NCI-H524 (cell line): ENCODE measurements around the gene CCDC122.
"Not testable (repeated sequence)": the region's sequence is repeated elsewhere in the genome, so short reads cannot be mapped to it uniquely, and the experiment has no call there.

ENCODE experiments used
- DNase-seq, 2 experiments: peaks; one replicate each; lab custom pipeline; 2025; lab: John Stamatoyannopoulos, UW

CCDC122 gene

DNA sequence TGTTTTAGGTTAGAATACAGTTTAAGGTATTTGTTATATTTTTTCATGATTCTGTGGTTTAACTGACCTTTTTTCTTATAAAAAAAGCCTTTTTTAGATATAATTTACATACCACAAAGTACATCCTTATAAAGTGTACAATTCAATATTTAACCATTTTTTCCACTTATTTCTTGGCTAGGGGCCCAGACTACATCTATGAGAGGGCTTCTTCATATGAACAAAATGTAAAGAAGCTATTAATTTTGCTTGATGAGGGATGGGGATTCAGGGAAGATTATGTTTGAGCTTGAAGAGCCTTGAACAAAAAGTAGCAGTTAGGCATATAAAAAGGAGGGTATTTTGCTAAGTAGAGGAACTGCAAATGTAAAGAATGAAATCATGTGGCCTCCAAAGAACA, 2.2 kb downstream of the CCDC122 start:
- DNase-seq, result no peak

DNA sequence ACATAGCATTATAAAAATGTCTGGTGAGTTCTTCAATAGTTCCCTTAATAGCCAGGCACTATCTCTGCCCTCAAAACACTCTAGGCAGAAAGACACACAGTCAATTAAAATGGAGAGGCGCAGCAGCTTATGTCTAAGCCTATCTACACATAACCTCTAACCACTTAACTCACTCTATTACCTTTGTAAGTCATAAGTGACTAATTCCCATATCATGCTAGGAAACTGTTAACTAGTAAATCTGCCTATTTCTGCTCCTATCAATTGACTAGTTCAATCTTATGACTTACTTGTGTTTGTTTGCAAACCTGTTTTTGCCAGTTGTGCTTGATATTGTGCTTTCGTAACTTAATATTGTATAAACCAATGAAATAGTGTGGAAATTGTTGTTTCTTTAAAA, 3.2 kb downstream of the CCDC122 start:
- no peak for DNase-seq

DNA sequence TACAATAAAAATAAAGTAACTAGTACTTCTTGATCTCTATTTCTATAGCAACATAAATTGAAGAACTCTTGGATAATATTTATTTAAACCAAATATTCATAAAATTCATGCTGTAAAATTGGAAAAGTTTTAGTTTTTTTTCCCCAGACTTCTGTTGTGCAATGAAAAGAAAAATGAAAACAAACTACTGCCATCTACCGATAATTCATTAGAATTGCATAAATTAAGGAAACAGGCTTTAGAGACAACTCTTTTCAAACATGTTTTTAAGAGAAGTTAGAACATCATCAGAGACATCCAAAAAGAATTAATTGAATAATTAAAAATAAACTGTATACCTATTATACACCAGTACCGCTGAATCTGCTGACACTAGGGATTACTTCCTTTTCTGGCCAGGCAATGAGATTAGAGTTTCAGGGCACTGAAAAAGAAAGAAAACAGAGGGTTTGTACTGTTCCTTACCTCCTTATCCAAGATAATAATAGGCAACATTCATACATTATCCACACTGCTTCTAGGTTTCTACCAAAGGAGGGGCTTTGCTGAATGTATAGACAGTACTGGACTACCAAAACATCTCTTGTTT, 4.9 kb downstream of the CCDC122 start:
- DNase-seq, result peak in 1 of 2 experiments; percentile 40

DNA sequence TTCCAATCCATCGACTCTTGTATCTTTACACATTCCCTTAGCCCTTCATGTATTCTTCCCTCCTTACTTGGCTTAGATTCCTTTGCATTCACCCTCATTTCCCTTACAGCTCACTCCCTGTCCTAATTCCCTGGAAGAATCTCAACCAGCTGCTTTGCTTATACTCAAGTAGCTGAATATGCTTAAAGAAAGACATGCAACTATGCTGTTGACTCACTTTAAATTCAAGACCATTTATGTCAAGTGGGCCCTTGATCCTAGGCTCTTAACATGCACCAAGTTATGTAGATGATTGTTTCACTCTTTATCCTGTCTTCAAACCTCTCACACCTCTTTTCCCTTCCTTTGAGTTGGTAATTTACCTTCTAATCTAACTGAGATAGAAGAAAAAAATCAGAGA, 7.4 kb downstream of the CCDC122 start:
- DNase-seq, result peak; percentile 76 to 86

DNA sequence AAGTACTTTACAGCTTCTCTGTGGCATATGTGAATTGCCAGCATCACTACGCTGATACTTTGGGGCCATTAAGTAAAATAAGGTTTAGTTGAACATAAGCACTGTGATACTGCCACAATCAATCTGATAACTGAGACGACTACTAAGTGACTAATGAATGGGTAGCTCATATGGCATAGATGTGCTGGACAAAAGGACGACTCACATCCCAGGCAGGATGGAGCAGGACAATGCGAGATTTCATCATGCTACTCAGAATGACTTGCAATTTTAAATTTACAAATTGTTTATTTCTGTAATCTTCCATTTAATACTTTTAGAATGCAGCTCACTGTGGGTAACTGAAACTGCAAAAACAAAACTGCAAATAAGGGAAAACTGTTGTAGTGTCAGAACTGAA, 13.6 kb downstream of the CCDC122 start:
- no peak for DNase-seq

DNA sequence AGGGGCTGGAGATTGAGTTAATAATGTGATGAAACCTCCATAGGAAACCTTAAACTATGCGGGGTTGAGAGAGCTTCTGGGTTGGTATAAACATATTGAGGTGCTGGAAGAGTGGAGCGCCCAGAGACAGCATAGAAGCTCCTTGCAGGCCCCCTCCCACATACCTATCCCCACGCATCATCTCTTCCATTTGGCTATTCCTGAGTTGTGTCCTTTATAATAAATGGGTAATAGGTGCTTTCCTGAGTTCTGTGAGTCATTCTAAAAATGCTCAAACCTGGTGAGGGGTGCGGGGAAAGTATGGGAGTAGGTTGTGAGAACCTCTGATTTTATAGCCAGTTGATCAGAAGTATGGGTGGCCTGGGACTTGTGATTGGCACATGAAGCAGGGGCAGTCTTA, 14.6 kb downstream of the CCDC122 start:
- no peak for DNase-seq

DNA sequence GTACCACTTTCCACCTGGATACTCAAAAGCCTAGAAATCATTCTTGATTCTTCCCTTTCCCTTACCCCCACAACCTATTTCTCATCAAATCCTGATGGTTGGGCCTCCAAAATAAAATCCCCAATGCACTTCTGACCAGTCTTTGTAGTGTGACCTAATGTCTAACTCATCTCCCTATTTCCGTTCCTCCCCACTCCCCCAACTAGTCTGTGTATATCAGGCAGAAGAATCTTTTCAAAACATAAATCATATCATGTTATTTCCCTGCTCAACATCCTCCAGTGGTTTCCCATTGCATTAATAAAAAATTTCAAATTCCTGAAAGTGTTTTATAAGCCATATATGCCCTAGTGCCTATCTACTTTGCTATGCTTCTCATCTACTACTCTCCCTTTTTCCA, 17.7 kb downstream of the CCDC122 start:
- no peak for DNase-seq

DNA sequence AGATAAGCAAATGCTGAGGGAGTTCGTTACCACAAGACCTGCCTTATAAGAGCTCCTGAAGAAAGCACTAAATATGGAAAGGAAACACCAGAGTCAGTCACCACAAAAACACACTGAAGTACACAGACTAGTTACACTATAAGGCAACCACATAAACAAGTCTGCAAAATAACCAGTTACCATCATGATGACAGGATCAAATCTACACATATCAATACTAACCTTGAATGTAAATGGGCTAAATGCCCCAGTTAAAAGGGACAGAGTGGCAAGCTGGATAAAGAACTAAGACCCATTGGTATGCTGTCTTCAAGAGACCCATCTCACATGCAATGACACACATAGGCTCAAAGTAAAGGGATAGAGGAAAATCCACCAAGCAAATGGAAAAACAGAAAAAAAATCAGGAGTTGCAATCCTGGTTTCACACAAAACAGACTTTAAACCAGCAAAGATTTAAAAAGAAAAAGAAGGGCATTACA, 26.6 kb downstream of the CCDC122 start:
- no peak for DNase-seq

DNA sequence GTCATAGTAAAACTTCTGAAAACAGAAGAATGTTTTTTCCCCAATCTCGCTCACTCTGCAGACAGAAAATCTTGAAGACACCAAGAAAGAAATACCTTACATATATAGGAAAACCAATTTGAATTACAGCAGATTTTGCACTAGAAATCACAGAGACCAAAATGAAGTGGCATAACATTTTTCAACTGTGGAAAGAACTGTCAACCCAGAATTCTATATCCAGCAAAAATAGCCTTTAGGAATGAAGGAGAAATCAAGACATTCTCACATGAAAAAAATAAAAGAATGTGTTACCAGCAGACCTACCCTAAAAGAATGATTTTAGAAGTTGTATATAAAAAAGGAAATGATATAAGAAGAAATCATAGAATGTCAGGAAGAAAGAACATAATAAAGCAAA, 28.7 kb downstream of the CCDC122 start:
- DNase-seq, result no peak

DNA sequence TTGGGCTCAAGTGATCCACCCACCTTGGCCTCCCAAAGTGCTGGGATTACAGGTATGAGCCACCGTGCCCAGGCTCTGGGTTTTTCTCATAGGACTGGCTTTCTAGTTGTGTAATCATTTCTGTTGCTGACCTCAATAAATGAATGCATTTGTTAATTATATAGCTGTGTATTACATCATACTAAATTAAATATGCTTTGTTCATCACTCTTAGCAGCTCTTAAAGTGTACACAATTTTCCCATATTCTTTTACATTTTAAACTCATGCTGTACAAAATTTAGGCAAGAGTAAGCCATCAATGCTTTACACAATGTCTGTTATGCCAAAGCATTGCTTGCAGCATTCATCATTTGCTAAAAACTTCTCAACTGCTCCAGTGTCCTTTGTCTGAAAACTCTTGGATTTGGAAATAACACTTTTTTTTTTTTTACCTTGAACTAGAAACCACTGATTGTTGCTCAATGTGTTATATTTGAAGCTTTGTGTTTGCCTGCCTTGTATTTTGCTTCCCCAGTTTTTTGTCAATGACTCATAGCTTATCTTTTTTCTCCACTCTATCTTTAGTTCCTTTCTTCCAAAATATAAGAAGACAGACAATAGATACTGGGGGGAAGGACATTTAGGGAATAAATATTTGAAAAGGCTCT, 31.4 kb downstream of the CCDC122 start:
- no peak for DNase-seq

DNA sequence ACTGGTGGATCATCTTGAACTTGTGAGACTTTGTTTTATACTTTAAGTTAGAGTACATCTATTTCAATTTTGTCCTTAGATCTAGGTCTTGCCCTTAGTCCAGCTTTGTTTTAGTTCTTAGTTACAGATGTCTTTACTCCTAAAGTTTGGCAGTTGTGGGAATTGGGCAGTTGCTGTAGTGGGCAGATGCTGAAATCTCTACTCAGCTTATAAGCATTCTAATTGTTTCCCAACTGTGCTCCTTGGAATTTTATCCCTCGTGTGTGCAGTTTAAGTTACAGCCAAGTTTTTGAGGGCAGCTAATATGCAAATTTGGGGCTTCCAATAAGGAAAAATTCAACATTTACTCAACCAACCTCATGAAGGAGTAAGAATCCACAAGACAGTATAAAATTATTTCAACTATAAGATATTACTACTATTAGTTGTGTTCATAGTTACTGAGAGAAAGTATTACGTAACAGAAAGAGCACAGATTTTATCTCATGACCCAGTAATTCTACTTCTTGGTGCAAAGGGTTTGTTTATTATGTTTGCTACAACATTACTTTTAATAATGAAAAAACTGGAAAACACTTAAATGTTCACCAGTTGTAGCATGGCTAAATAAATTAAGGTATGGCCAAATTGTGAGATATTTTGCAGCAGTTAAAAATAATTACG, 32.9 kb downstream of the CCDC122 start:
- DNase-seq, result no peak

DNA sequence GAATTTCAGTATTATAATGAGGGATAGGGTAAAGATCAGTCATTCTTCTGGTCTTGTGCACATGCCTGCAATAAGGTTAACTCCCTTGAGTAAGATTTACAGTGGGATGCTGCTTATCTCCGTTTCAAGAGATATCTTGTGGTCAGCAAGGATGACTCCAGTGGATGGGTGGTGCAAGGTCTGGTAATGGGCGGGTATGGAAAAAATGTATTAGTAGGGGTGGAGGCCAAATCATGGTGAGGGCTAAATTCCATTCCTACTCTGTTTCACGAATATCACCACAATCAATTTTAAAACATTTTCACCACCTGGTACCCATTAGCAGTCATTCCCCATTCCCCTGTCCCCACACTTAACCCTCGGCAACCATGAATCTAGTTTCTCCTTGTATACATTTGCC, 40.6 kb downstream of the CCDC122 start:
- DNase-seq, result no peak

DNA sequence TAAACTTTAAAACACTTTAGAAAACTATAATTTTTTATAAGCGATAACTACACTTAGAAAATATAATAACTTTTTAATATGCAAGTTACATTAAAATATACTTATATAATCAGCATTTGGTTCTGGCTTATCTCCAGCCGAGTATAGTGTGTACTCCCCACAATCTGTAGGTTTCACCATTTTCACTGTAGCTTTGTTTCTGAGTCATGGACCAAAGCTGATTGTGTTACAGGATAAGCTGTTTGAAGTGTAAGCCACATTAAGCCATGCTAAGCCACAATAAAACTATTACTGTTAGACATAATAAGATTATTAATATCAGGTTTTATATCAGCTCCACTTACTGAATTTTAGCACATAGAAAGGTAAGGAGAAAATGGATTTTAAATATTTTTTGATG, 43.8 kb downstream of the CCDC122 start:
- peak; percentile 73 to 90 for DNase-seq

DNA sequence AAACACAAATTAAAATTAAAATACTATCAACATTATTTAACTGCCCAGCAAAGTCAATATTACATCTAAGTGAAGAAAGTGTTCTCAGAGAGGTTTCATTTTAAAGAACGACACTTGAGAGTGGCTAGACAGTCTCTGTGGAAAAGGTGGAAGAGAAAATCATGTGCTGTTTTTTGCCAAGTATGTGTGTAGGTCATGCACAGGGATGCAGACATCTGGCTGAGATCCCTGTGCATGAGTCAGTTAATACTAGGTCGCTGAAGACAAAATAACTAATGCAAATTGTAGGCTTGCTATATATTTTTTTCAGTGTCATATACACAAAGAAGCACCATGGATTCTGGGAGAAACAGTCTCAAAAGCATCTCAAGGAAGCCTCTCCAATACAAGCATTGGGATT, 48.5 kb downstream of the CCDC122 start:
- no peak for DNase-seq

DNA sequence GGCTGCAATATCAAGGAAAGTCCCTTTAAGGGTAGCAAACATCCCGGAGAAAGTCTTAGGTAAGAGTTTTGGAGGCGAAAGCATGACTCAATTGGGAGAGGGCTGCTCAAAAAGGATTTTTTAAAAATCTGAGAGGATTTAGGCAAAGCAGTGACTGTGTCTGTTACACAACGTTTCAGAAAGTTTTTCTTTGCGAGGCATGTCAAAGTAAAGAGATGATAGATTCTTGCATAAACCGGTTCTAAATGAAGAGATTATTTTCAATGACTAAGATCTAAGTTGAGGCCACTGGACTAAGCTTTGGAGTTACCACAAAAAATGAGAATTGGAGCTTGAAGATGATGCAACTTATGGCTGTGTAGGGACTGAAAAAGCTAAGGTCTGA, 49.1 kb downstream of the CCDC122 start:
- DNase-seq, result no peak

DNA sequence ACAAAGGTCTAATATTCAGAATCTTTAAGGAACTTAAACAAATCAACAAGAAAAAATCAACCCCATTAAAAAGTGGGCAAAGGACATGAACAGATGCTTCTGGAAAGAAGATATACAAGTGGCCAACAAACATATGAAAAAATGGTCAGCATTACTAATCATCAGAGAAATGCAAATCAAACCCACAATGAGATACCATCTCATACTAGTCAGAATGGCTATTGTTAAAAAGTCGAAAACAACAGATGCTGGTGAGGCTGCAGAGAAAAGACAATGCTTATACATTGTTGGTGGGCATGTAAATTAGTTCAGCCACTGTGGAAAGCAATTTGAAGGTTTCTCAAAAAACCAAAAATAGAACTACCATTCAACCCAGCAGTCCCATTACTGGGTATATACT, 54.9 kb downstream of the CCDC122 start:
- not testable (repeated sequence) for DNase-seq

DNA sequence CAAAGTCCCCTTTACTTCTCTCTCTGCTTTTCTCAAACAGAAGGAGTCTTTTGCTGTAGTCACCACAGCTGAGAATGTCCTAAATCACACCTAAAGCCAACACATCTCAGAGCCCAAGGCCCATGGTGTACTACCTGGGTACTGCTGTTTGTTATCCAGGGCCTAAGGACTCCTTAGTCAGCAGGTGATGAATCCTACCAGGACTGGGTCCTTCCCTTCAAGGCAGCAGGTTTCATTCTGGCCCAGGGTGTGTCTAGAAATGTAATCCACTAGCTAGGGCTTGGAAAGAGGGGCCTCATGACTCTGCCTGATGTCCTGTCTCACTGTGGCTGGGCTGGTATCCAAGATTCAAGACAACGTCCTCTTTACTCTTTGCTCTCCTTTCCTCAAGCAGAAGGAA, 56.6 kb downstream of the CCDC122 start:
- DNase-seq, result no peak

DNA sequence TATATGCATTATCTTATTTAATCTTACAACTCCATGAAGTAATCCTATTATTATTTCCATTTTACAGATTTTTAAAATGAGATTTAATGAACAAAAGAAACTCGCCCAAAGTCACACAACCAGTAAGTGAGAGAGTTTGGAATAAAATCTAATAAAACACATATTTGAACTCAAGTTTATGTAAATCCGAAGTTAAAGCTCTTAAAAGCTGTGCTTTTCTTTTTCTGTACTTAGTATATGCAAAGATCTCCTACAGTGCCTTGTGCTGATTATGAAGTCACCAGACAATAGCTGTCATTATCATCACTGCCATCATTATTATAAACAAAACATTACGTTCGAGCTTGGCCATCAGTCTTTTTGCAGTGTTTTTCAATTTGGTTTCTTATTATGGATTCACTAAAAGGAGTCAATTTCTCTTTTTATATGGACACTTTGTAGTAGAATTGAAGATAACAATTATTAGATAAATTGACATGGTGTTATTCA, 63.1 kb downstream of the CCDC122 start:
- DNase-seq, result no peak

DNA sequence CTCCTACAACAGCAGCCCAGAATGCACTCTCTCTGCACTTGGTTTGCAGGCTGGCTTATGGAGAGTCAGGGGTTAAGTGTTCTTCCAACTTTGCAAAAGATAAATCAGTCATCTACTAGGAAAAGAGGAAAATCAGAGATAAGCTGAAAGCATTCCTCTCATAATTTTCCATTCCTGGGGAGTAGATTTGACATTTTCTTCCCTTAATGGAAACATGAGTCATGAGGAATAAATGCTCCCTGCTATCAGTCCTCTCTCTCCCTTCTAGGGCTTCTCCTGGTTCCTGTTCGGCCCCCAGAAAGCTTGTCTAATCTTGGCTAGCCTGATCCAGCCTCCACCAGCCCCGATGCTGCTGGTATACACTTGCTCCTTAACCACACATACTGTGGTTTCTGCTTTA, 64.3 kb downstream of the CCDC122 start:
- DNase-seq, result no peak

DNA sequence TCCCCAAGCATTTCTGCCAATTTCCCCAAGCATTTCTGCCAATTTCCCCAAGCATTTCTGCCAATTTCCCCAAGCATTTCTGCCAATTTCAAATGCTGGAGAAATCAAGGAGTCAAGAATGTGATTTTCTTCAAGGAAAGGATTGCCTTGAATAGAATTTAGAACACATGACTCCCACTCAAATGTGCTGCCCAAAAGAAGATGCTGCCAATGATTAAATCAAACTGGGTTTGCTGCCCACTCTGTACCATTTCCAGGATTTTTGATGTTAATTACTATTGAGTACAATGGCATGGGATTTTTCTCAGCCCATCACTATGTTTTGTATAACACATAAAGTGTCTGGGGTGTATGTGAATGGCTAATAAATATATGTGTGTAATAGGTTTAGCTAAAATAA, 70.9 kb downstream of the CCDC122 start:
- DNase-seq, result no peak

DNA sequence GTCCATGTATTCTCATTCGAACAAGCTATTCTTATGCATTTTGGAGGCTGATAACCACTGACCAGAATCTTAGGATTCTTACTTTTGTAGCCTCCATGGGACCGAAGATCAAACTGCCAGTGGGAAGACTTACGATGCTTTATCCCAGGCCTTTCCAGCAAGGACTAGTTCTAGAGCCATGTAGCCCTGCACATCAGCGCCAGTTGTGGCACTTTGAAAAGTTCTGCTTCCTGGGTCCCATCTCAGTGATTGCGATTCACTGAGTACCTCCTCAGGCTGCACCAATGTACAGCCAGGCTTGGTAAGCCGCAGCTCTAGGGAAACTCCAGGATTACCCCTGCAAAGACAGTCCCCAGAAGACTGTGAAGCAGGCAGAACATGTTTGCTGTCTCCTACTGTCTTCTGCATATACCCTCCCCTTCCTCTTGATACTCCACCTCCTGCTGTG, 73.8 kb downstream of the CCDC122 start:
- DNase-seq, result no peak

DNA sequence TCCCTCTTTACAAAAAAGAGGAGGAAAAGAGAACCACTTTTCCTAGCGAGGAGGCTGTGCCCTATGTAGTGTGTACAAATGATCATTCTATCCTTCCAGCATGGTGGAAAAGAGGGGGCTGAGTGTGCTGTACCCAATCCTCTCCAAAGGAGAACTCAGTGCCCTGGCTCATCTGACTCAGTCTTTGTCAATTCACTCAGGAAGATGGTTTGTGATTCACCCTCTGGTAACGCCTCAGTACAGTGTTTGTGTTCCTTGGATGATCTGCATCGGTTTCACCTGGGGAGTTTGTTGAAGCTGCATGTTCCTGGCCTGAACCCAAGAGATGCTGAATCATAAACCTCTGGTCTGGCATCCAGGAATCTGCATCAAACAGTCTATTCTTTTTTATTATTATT, 74.5 kb downstream of the CCDC122 start:
- DNase-seq, result no peak

DNA sequence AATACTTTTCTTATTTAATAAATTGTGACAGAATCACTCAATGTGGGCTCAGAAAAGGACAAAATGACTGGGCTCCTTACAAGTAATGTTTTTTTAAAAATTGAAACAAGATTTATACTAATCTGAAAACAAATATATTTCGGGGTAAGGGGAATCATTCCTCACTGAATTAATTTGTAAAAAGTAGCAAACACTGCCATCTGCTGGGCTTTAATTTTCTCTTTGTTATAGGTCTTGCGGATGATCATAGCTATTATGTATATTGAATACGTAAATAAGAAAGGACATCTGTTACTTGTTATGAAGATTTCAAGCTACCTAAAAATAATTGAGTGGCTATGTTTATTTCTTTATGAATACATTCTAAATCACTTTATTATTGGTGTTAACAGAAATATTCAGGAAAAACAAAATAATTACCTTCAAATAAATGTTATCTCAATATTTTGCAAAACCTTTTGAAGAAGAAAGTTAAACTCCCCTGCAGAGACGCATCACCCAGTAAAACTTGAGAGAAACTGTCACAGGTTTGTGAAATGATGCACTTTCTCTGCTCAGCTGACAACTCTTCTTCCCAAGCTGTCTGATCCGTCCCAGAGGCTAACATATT, 75.0 kb downstream of the CCDC122 start:
- peak; percentile 31 to 76 for DNase-seq
